Left hindlimb (tissue), 1 donor: ENCODE measurements around the gene YIF1B.
A peak's percentile ranks its signal among the peaks of the same experiment; 100 is the strongest.

ENCODE experiments used
- DNase-seq: peaks from one replicate; pipeline ENCODE4 v3.0.0-alpha.2; 2018

YIF1B gene

DNA sequence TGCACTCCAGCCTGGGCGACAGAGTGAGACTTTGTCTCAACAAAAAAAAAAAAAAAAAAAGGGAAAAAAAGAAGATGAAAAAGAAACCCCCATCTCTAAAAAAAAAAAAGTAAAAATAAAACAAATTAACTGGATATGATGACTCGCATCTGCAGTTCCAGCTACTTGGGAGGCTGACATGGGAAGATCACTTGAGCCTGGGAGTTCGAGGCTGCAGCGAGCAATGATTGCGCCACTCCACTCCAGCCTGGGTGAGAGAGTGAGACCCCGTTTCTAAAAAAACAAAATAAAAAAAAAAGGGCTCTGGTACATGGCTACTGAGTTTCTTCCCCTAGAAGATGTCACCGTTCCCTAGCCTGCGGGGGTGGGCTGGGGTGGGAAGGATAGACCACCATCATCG is 17.5 kb upstream of the YIF1B start:
- no peak for DNase-seq

DNA sequence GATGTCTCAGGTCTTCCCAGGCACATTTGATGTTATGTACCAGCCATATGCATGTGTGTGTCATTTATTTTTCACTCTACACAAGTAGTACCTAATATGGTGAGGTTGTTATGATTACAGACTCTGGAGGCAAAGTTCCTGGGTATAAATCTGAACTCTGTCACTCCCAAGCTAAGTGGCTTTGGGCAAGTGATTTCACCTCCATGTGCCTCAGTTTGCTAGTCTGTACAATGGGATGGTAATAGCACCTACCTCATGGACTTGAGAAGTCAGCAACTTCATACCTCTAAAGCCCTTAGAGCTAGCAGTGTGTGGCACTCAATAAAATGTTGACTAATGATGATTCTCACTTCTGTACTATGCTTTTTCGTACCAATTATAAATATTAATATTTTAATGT is 16.0 kb upstream of the YIF1B start:
- no peak for DNase-seq

DNA sequence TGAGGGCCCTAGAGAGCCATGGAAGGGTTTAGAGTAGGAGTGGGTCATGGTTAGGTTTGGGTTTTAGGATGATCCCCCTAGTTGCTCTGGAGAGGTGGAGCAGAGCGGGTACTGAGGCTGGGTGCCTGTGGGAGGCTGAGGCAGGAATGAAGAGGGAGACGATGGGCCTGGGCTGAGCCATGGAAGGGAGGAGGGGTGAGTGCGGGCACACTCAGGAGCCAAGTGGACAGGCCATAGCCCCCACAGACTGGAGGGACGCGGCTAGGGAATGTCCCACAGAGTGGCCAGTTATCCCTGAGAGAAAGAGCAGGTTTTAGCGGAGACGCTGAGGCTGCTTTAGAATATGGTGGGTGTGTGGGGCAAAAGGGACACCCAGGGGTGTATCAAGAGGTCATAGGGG is 13.9 kb upstream of the YIF1B start:
- DNase-seq = no peak

DNA sequence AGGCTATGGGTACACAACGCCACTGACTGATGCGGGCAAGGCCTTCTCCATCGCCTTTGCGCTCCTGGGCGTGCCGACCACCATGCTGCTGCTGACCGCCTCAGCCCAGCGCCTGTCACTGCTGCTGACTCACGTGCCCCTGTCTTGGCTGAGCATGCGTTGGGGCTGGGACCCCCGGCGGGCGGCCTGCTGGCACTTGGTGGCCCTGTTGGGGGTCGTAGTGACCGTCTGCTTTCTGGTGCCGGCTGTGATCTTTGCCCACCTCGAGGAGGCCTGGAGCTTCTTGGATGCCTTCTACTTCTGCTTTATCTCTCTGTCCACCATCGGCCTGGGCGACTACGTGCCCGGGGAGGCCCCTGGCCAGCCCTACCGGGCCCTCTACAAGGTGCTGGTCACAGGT is 10.8 kb upstream of the YIF1B start:
- DNase-seq = no peak

DNA sequence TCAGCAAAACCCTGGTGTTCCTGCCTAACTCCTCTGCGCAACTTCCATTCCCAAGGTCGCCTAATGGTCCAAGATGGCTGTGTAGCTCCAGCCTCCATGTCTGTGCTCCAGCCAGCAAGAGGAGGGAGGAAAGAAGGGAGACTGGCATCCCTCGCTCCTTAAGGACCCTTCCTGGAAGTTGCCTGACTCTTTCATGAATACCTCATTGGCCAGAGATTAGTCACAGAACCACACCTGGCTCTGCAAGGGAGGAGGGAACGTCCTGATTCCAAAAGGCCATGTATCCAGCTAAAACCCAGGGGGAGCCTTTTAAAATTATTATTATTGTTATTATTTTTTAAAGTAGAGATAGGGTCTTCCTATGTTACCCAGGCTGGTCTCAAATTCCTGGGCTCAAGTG is 8.7 kb upstream of the YIF1B start:
- DNase-seq = no peak

DNA sequence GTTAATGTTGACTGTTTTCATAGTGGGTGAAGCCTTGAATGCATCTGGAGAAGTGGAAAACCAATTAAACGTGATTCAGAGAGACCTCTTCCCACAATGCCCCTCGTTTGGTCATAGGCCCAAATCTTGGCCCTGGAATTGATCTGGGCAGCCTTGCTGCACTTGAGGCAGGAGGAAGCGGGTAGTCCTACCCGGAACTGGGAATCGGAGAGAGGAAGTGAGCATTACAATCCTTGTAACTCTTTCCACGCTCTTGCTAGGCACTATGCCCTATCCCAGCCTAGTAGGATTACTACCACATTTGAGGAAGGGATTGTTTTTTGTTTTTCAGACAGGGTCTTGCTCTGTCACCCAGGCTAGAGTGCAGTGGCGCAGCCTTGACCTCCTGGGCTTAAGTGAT is 7.5 kb upstream of the YIF1B start:
- no peak for DNase-seq

DNA sequence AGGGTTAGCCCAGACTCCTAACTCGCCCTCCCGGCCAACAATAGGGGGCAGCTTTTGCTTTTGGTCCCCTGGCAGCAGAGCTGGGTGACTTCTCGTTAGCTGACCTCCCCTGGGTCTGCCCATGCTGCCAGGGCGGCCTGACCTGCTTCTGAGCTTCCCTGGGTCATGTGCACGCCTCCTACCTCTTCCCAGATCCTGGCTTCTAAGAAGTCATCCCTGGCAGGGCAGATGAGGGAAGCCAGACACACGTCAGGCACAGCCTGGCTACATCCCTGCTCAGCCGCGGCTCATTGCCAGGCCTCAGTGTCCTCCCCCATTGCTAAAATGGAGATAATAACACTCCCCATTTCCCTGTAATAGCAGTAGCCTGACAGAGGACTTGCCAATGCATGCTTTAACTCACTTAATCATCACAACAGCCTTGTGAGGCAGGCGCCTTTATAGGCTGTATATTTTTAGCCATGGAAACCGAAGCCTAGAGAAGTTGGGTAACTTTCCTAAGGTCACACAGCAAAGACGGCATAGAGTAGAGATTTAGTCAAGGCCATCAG is 6.0 kb upstream of the YIF1B start:
- DNase-seq = no peak

DNA sequence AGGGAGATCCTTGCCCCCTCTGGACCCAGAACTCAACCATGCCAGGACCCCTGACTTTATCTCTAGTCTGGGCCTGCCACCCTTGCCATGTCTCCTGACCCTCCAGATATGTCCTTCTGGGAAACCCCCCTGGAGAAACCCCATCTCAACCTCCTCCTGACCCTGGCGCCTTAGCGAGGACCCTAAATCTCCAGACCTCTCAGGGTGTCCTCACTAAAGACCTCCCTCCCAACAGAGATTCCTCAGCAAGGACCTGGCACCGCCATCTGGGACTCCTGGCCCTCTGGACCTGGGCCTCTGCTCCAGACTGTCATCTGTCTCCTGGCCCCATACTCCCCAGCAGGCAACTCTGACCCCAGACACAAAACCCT is 5.2 kb upstream of the YIF1B start:
- DNase-seq = no peak

DNA sequence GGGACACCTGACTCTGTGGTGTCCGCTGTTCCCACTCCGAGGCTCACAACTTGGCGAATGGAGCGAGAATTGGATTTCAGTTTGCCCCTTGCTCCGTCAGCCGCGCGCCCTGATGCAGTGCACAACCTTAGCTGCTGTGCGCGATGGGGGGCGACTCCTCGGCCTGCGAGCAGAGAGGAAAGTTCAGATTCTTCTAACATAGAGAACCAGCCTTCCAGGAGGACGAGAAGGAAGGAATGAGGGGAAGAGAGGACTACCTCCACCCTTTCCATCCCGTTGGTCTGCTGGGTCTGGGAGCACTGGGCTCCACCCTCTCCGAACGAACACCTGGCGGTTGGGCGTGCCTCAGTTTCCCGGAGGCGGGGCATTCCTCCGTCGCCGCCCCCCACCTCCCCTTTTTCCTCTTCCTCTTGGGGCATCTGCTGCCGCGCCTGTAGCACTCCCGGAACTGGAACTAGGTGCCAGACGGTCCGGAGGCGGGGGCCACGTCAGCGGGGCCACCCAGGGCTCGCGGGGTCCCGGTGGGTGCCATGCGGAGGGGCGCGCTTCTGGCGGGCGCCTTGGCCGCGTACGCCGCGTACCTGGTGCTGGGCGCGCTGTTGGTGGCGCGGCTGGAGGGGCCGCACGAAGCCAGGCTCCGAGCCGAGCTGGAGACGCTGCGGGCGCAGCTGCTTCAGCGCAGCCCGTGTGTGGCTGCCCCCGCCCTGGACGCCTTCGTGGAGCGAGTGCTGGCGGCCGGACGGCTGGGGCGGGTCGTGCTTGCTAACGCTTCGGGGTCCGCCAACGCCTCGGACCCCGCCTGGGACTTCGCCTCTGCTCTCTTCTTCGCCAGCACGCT is 3.9 kb upstream of the YIF1B start, which contains the start of gene KCNK6:
KCNK6 (plus strand) TSS at position 425 of the 838 bp plus-strand sequence; CDS start at position 531, 106 bp downstream.
- DNase-seq = peak; percentile 67

DNA sequence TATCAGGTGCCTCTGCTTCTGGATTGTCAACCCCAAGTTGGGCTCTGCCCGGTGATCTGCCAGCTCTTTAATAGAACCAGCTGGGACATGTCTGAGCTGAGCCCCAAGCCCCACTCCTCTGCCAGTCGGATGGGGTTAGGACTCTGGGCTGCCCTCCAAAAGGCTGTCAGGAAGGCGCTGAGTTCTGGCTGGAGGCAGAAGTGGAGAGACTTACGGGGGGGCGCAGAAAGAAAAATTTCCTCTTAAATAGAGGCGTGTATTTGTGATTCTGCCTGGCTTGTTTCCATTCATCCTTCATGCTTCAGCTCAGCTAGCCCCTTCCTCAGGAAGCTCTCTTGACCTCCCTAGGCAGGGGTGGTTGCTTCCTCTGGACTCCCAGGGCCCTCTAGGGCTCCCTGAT is 2.9 kb upstream of the YIF1B start:
- DNase-seq = no peak

DNA sequence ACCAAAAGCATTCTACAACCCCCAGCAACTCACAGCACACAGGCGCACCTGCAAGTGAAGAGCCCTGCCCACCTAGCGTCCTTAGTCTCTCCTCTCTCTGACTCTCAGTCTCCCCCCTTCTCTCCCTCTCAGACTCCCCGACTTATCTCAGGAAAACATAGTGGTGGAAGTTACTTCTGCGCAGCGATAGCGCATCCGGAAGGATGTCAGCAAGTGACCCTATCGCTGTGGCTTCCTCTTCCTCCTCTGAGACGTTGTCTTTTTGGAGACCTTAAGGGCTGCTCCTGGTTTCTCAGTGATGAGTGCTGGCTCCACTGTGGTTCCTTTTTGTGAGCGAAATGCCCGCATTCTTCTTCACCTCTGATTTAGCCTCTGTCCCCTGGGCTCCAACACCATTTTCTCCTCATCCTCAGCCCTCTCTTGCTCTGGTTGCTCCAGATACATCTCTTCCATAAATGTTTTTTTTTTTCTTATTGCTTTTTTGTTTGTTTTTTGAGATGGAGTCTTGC is 1.4 kb upstream of the YIF1B start:
- no peak for DNase-seq

DNA sequence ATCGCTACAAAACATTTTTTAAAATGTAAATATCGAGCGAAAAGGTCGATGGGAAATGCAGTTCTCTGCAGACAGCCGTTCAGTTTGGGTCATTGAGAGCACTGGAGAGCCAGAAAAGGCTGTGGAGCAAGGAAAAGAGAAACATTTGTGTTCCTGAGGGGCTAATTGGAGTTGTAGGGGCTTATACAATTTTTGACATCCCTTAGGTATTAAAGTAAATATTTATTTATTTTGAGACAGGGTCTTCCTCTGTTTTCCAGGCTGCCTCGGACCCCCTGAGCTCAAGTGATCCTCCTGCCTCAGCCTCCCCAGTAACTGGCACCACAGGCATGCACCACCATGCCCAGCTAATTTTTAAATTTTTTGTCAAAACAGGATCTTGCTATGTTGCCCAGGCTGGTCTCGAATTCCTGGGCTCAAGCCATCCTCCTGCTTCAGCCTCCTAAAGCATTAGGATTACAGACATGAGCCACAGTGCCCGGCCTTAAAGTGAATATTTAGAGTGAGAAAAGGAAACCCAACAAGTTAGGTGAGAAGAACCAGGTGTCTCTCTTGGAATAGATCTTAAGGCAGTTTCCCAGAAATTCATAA is 825 bp upstream of the YIF1B start:
- no peak for DNase-seq

DNA sequence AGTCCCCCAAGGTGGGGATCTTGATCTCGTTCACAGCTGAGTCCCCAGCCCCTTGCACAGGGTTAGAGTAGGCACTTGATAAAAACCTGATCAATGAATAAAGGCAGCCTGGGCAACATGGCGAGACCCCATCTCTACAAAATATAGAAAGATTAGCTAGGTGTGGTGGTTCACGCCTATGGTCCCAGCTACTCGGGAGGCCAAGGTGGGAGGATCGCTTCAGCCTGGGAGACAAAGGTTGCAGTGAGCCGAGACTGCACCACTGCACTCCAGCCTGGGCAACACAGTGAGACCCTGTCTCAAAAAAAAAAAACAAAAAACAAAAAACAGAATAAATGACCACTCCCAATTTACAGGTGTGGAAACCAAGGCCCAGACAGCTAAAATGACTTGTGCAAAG is 4.8 kb downstream of the YIF1B start:
- DNase-seq = no peak

DNA sequence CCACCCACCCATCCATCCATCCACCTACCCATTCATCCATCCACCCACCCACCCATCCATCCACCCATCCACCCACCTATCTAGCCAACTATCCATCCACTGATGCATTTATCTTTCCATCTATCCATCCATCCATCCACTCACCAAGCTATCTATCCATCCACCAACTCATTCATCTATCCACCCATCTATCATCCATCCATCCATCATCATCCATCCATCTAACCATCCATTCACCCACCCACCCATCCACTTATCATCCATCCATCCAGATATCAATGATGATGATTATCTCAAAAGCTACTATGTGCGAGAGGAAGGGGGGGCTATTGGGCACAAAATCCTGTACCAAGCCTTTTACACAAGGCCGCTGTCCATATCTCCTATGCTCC is 5.5 kb downstream of the YIF1B start:
- DNase-seq = no peak

DNA sequence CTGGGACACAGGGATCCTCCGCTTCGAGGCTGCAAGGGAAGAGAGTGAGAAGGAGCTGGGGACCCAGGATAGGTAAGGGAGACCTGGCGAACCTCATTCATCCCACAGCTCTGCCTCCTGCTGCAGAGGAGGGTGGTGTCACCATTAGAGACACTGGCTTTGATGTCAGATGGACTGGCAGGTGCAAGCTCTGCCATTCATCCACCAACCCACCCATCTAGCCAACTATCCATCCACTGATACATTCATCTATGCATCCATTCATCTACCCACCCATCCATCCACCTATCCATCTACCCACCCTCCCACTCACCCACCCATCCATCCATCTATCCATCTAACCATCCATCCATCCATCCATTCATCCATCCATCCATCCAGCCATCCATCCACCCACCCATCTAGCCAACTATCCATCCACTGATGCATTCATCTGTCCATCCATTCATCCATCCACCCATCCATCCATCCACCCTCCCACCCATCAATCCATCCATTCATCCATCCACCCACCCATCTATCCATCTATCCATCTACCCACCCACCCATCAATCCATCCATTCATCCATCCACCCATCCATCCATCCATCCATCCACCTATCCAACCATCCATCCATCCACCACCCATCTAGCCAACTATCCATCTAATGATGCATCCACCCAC is 6.0 kb downstream of the YIF1B start:
- DNase-seq = no peak

DNA sequence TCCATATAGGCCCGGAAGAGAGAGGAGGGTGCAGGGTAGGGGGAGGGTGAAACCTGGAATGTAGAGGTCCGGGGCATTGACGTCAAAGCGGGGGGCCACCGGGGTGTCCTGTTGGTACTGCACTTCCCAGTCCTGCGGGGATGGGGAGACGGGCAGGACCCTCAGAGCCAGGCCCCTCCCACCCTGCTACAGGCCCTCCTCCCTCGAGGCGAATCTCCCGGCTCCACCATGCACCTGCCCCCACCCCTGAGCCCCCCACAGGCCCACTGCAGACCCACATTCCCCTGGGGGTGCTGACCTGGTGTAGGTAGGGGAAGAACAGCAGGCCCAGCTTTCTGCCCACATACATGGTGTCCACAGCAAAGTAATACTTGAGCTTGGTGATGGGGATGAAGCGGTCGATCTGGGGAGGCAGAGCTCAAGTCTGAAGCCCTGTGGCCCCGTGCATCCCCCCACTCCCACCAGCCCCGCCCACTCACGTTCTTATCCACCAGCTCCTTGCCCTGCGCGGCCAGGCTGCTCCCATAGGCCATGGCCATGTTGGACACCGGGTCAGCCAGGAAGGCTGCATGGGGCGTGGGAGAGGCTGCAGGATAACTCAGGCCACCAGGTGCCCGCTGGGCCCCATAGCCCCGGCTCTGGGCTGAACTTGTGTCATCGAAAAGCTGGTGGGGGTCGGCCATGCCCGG is 6.7 kb downstream of the YIF1B start:
- DNase-seq = no peak

DNA sequence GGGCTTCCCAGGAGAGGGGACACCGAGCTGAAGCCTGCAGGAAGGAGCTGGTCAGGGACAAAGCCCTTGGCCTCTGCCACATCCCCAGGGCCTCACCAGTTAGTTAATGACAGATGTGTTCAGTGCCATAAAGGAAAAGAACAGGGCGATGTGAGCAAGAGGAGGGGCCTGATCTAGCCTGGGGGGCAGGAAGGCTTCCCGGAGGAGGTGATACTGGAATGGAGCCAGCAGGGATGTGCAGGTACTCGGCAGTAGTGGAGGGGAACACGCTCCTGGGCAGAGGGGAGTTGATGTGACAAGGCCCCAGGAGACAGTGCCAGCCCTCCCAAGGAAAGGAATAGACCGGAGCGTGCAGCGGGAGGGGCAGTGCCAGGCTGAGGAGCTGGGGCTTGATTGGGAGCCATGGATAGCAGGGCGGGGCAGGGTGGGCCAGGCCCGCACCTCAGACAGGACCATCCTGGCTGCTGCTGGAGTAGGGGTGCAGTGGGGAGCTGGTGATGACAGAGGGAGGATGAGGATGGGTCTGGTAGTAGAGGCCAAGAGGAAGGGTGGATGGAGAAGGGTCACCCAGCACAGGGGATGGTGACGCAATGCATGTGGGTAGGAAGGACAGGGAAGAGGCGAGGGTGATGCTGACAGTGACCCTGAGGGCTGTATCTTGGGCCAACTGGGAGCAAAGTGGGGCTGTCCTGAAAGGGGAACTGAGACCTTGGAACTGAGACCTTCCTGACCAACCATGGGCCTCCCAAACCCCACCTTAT is 7.6 kb downstream of the YIF1B start:
- no peak for DNase-seq

DNA sequence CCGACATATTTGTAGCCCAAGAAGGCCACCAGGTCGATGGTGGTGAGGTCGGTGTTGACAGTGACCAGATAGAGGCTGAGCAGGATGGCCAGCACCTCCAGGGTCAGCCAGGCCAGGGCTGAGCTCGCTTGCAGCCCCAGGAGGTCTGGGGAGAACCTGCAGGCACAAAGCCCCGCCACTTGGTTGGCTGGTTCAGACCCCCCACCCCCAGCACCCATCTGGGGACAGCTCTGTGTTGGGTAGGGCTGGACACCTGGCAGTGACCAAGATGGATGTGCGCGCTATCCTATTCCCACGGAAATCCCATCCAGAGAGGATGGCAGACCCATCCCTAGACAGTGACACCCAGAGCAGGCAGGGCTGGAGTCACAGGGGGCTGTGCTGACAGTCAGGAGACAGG is 8.2 kb downstream of the YIF1B start:
- no peak for DNase-seq

DNA sequence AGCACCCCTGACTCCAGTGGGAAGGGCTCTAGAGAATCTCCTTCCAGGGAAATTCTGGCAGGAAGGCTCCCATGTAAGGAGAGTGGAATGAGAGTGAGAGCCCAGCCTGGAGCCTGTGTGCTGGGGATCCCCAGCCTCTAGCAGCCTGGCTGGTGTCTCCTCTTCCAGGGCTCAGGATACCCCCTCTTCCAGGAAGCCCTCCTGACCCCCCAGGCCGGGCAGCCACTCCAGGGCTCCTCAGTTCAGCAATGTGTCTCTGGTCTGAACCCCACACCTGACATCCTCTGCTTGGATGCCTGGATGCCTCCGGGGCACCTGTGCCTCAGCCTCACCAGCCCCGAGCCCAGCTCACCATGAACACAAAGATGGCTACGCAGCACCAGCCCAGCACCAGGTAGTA is 8.7 kb downstream of the YIF1B start:
- no peak for DNase-seq

DNA sequence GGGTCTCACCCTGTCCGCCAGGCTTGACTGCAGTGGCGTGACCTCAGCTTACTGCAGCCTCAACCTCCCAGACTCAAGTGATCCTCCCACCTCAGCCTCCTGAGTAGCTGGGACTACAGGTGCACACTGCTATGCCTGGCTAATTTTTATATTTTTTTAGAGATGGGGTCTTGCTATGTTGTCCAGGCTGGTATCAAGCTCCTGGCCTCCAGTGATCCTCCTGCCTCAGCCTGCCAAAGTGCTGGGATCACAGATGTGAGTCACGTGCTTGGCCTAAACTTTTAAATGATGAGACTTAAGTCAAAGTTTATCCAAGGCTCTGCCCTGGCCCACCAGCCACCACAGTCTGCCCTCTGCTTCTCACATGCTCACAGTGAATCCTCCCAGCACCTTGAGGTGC is 9.5 kb downstream of the YIF1B start:
- DNase-seq = no peak

DNA sequence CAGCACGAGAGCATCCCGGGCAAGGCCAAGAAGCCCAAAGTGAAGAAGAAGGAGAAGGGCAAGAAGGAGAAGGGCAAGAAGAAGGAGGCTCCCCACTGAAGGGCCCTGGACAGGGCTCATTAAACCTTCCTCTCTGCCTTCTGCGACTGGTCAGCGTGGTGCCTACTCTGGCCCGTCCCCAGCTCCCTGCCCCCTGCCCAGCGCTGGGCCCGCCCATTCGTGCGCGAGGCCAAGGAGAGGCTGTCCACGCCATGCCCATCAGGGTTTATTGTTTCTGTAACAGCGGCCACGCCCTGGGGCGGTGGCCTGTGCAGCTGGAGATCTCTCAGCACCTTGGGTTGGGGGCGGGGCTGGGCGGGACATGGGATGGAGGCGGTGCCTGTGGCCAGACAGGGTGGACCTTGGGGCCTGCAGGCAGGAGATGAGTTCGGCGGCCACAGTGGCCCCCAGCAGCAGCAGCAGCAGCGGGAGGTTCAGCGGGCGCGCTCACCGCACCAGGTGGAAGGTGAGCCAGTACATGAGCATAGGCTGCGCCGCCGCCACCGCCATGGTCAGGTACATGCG is 10.8 kb downstream of the YIF1B start:
- DNase-seq = no peak

DNA sequence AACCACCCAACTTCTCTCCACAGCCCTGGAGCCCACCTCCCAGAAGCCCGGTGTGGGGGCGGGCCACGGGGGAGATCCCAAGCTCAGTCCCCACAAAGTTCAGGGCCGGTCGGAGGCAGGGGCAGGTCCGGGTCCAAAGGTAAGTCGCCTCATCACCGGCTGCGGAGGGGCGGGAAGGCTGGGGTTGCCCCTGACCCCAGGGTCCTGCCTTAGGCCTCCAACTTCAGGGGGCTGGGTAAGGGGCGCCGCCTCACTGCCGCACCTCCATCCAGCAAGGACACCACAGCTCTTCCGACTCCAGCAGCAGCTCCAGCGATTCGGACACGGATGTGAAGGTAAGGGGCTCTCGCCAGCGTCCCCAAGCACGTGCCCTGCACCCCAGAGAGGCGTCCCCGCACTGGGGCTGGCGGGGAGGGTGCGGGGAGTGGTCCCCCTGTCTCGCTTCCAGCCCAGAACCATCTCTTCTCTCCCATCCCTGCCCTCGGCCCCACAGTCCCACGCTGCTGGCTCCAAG is 11.3 kb downstream of the YIF1B start:
- DNase-seq = no peak
